ENCODE results near the gene MIER2. TPM values are rescaled to one million over a fixed set of nuclear protein-coding genes. Genes with fewer than 3 reads are reported as not detected.

MIER2 gene
- total RNA-seq, 4 donors from 2014 or later = 2.4 to 16.0 (median 9.2) TPM

- TF ChIP-seq, protein P1, sequence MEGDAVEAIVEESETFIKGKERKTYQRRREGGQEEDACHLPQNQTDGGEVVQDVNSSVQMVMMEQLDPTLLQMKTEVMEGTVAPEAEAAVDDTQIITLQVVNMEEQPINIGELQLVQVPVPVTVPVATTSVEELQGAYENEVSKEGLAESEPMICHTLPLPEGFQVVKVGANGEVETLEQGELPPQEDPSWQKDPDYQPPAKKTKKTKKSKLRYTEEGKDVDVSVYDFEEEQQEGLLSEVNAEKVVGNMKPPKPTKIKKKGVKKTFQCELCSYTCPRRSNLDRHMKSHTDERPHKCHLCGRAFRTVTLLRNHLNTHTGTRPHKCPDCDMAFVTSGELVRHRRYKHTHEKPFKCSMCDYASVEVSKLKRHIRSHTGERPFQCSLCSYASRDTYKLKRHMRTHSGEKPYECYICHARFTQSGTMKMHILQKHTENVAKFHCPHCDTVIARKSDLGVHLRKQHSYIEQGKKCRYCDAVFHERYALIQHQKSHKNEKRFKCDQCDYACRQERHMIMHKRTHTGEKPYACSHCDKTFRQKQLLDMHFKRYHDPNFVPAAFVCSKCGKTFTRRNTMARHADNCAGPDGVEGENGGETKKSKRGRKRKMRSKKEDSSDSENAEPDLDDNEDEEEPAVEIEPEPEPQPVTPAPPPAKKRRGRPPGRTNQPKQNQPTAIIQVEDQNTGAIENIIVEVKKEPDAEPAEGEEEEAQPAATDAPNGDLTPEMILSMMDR (IDR thresholded peaks at IDR 0.05; ENCODE audit: low read depth) = no peak
These were observed 23.5 kb upstream of the MIER2 start for GRCh38 chr19:367963-368629.

DNA sequence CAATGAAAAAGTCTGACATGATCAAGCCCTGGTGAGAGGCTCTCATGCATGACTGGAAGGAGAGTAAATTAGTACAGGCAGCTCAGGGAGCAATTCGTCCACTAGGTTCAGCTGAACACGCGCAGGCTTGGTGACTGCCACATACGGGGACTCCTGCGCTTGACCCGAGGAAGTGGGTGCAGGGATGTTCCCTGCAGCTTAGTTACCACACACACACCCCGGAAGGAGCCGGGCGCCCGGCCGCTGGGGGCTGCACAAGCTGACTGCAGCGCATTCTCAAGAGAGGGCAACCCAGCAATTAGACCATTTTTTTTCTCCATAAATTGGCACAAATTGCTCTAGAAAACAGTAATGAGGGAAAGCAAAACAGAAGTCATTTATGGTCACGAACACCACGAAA lies 23.0 kb upstream of the MIER2 start:
- TF ChIP-seq, protein P1 (IDR thresholded peaks at IDR 0.05; ENCODE audit: low read depth) = no peak

DNA sequence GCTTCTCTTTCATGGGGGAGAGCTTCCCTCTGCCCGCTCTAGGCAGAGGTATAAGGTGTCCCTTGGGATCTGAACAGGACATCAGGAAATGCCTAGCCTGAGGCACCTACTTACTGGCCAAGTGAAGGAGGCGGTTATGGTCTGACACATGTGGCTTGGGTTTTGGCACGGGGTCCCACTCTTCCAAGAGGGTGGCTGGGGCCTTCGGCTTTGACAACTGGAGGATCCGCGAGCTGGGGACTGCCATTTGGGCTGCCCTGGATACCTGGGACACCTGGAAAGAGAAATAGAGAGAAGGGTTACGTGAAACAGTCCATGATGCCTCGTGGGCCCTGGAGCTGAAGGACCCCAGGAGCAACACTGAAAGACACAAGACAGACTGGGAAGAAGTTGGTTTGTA lies 22.4 kb upstream of the MIER2 start:
- TF ChIP-seq, protein P1 (IDR thresholded peaks at IDR 0.05; ENCODE audit: low read depth) = no peak

DNA sequence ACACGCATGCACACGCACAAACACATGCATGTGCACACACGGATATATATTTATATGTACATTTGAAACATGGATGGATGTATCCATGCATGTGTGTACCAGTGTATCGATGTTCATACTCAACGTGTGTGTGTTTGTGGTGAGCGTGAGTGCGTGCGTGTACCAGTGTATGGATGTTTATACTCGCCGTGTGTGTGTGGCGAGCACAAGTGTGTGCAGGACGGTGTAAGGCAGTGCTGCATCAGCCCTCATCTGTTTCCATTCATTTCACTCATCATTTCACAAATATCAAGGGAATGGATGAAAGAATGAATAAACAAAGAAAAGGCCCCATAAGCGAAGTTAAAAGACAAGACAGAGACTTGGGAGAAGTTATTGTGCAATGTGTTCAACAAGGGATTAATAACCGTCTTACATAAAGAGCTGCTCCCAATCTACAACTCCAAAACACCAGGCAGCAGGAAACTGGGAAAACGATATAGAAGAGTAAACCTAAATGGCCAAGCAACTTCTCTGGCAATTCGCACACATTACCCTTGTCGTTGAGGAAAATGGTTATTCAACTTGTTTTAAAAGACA lies 21.7 kb upstream of the MIER2 start:
- TF ChIP-seq, protein P1 (IDR thresholded peaks at IDR 0.05; ENCODE audit: low read depth) = no peak

GRCh38 chr19:364496-365287 lies 20.1 kb upstream of the MIER2 start:
- TF ChIP-seq, protein P1 (IDR thresholded peaks at IDR 0.05; ENCODE audit: low read depth) = no peak

GRCh38 chr19:362683-363082 lies 18.1 kb upstream of the MIER2 start:
- TF ChIP-seq, protein P1 (IDR thresholded peaks at IDR 0.05; ENCODE audit: low read depth) = no peak

DNA sequence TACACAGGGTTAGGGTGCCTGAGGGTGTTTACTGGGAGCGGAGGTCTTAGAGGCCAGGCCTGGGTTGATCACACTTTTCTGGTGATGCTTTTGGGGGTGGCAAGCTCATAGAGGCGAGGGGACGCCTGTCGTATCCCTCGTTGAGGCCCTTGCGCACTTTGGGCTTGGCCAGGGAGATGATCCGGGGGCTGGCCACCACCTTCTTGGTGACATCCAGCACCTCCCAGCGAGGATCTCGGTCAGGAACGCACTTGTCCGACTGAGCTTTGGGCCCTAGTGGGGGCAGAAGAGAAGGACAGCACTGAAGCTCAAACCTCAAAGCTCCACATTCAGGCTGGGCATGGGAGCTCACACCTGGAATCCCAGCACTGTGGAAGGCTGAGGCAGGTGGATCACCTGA lies 17.6 kb upstream of the MIER2 start:
- TF ChIP-seq, protein P1 (IDR thresholded peaks at IDR 0.05; ENCODE audit: low read depth) = no peak

Data from subcutaneous adipose tissue (tissue), 4 donors.